Smooth muscle cell (in vitro differentiated cells): Measurements from ENCODE around the gene POU6F1. TPM values are rescaled to one million over a fixed set of nuclear protein-coding genes. Genes with fewer than 3 reads are reported as not detected.

Experiments
- DNase-seq: peaks from one replicate; lab custom pipeline; 2025; ENCODE audit not compliant: unreplicated experiment; lab: John Stamatoyannopoulos, UW
- H2AFZ ChIP-seq: fragments of 200-600 bp; sonication (generic); 2 replicates; pipeline ENCODE4 v1.6.0; 2016; ENCODE audit warnings: antibody characterized with exemption, low read depth, mild to moderate bottlenecking
- H3F3A ChIP-seq: fragments of 200-600 bp; sonication (generic); 2 replicates; pipeline ENCODE4 v1.6.0; 2017; ENCODE audit warnings: antibody characterized with exemption, low read depth
- H3K27ac ChIP-seq: fragments of 200-600 bp; sonication (generic); 2 replicates; pipeline ENCODE4 v1.5.1; 2016; ENCODE audit warnings: low read depth, mild to moderate bottlenecking
- H3K27me3 ChIP-seq: fragments of 200-600 bp; sonication (generic); 2 replicates; pipeline ENCODE4 v1.6.1; 2016; ENCODE audit warnings: low read depth, mild to moderate bottlenecking
- H3K36me3 ChIP-seq: fragments of 200-600 bp; sonication (generic); 2 replicates; pipeline ENCODE4 v1.5.1; 2016; ENCODE audit warnings: low read depth
- H3K4me1 ChIP-seq: fragments of 200-600 bp; sonication (generic); 2 replicates; pipeline ENCODE4 v1.5.1; 2016; ENCODE audit warnings: low read depth
- H3K4me2 ChIP-seq: fragments of 200-600 bp; sonication (generic); 2 replicates; pipeline ENCODE4 v1.6.0; 2016; ENCODE audit warnings: mild to moderate bottlenecking
- H3K4me3 ChIP-seq: fragments of 200-600 bp; sonication (generic); 2 replicates; pipeline ENCODE4 v1.5.1; 2016; ENCODE audit warnings: mild to moderate bottlenecking
- H3K79me2 ChIP-seq: fragments of 200-600 bp; sonication (generic); 2 replicates; pipeline ENCODE4 v1.6.0; 2016; ENCODE audit warnings: low read depth, mild to moderate bottlenecking
- H3K9ac ChIP-seq: fragments of 200-600 bp; sonication (generic); 2 replicates; pipeline ENCODE4 v1.6.0; 2016; ENCODE audit warnings: low read depth
- H3K9me3 ChIP-seq: fragments of 200-600 bp; sonication (generic); replicated peaks from 2 replicates; pipeline ENCODE4 v1.5.1; 2016; ENCODE audit warnings: low read depth
- H4K20me1 ChIP-seq: fragments of 200-600 bp; sonication (generic); 2 replicates; pipeline ENCODE4 v1.6.0; 2016; ENCODE audit warnings: low read depth
- CTCF ChIP-seq: fragments of 200-600 bp; sonication (generic); IDR thresholded peaks from 2 replicates; pipeline ENCODE4 v1.5.1; 2017; ENCODE audit warnings: borderline replicate concordance, mild to moderate bottlenecking, antibody characterized with exemption; ENCODE audit not compliant: insufficient read depth, poor library complexity, severe bottlenecking
- WGBS: methylation state at CpG from one replicate; pipeline ENCODE4 v1.1.7; 2016; ENCODE audit warnings: low lambda C conversion rate; 5-methylcytosine and 5-hydroxymethylcytosine counted together
- polyA plus RNA-seq: library from polyadenylated mRNA; unstranded; fragments of >200 nt; fragmentation: Nextera tagmentation; extraction: Ambion mirVana; gene quantifications from 2 replicates; pipeline ENCODE4 v1.2.1, GENCODE V29; 2016
- small RNA-seq: library from RNA; depleted of rRNA; stranded (forward); fragments of <200 nt; gene quantifications from one replicate; pipeline ENCODE3, GENCODE V24; 2014
- total RNA-seq: library from RNA; depleted of rRNA; stranded (reverse); fragments of >200 nt; gene quantifications from 2 replicates; pipeline ENCODE4 v1.2.3, GENCODE V29; 2014

The POU6F1 gene
- total and polyA plus RNA-seq, 2 experiments from 2014 or later, result 4.6 to 7.9 TPM

GRCh38 chr12:51150777-51151176 is 67.1 kb downstream of the POU6F1 start:
- no peak overlapping the region for H3K4me2 ChIP-seq
- 78% methylated on average over 3 of the region's 3 CpGs for WGBS

GRCh38 chr12:51147309-51147708 is 70.6 kb downstream of the POU6F1 start:
- H3K4me2 ChIP-seq, result no peak overlapping the region
- no peak overlapping the region for H2AFZ ChIP-seq
- peaks cover 56% of the 10 kb centered on the region for H3K79me2 ChIP-seq
- DNase-seq, result no peak
- H3K27ac ChIP-seq, result no peak overlapping the region
- H3F3A ChIP-seq, result no peaks in the 10 kb centered on the region
- H4K20me1 ChIP-seq, result peaks cover 64% of the 10 kb centered on the region
- TF ChIP-seq CTCF, result no peak
- no peaks in the 10 kb centered on the region for H3K27me3 ChIP-seq
- H3K36me3 ChIP-seq, result no peaks in the 10 kb centered on the region
- H3K9ac ChIP-seq, result no peak overlapping the region
- no peaks in the 10 kb centered on the region for H3K9me3 ChIP-seq
- no peaks in the 10 kb centered on the region for H3K4me1 ChIP-seq
- 91% methylated on average over 1 of the region's 1 CpG for WGBS
- no peak overlapping the region for H3K4me3 ChIP-seq

More at GRCh38 chr12:51150777-51151176, 67.1 kb downstream of the POU6F1 start:
- DNase-seq, result no peak
- Histone ChIP-seq H3K4me3 (no peak overlapping the region), H3K79me2 (peaks cover 38% of the 10 kb centered on the region), H3K9me3 (no peaks in the 10 kb centered on the region), H4K20me1 (peaks cover 69% of the 10 kb centered on the region), H3K27ac (no peak overlapping the region), H3K9ac (no peak overlapping the region), H3K27me3 (no peaks in the 10 kb centered on the region), H2AFZ (no peak overlapping the region), H3K36me3 (no peaks in the 10 kb centered on the region), H3K4me1 (no peaks in the 10 kb centered on the region), H3F3A (no peaks in the 10 kb centered on the region)
- no peak for TF ChIP-seq CTCF

GRCh38 chr12:51139292-51139844 is 78.5 kb downstream of the POU6F1 start:
- Histone ChIP-seq H3K9me3 (no peaks in the 10 kb centered on the region), H3K27ac (no peak overlapping the region), H3K36me3 (no peaks in the 10 kb centered on the region), H3F3A (no peaks in the 10 kb centered on the region), H3K4me1 (no peaks in the 10 kb centered on the region), H3K4me3 (no peak overlapping the region), H3K4me2 (no peak overlapping the region), H3K79me2 (peaks cover 33% of the 10 kb centered on the region), H3K9ac (no peak overlapping the region), H2AFZ (no peak overlapping the region), H3K27me3 (no peaks in the 10 kb centered on the region), H4K20me1 (peaks cover 30% of the 10 kb centered on the region)
- 95% methylated on average over 3 of the region's 3 CpGs for WGBS
- DNase-seq, result no peak
- no peak for TF ChIP-seq CTCF

Small RNA genes within 50 kb of the gene (small RNA-seq; reads per million reads assigned to genes)
- gene RF00019 (not detected), gene RNU6-199P (not detected)

Other genes with a start within 250 kb of the POU6F1 start
- 31.3 and 52.9 TPM in 2 replicates for gene SLC11A2, start 191.7 kb downstream of the POU6F1 start, total RNA-seq
- gene SLC11A2, start 191.7 kb downstream of the POU6F1 start, polyA plus RNA-seq, result 22.9 and 26.5 TPM in 2 replicates
- gene LETMD1, start 169.7 kb downstream of the POU6F1 start, total RNA-seq, result 32.9 and 45.4 TPM in 2 replicates
- gene LETMD1, start 169.7 kb downstream of the POU6F1 start, polyA plus RNA-seq, result 8.9 and 10.8 TPM in 2 replicates
- gene CSRNP2, start 134.5 kb downstream of the POU6F1 start, total RNA-seq, result 33.8 and 37.2 TPM in 2 replicates
- gene CSRNP2, start 134.5 kb downstream of the POU6F1 start, polyA plus RNA-seq, result 26.3 and 27.2 TPM in 2 replicates
- gene TFCP2, start 44.9 kb downstream of the POU6F1 start, total RNA-seq, result 12.4 and 13.4 TPM in 2 replicates
- 8.8 and 16.2 TPM in 2 replicates for gene TFCP2, start 44.9 kb downstream of the POU6F1 start, polyA plus RNA-seq
- gene DAZAP2, start 20.8 kb upstream of the POU6F1 start, total RNA-seq, result 166 and 202 TPM in 2 replicates
- gene DAZAP2, start 20.8 kb upstream of the POU6F1 start, polyA plus RNA-seq, result 208 and 216 TPM in 2 replicates
- gene SMAGP, start 52.4 kb upstream of the POU6F1 start, total RNA-seq, result 9.0 and 11.7 TPM in 2 replicates
- gene SMAGP, start 52.4 kb upstream of the POU6F1 start, polyA plus RNA-seq, result 6.8 and 7.0 TPM in 2 replicates
- gene BIN2, start 106.1 kb upstream of the POU6F1 start, total RNA-seq, result not detected in 2 replicates
- not detected in 2 replicates for gene BIN2, start 106.1 kb upstream of the POU6F1 start, polyA plus RNA-seq
- gene CELA1, start 128.6 kb upstream of the POU6F1 start, total RNA-seq, result not detected in 2 replicates
- gene CELA1, start 128.6 kb upstream of the POU6F1 start, polyA plus RNA-seq, result not detected in 2 replicates
- 38.5 and 55.6 TPM in 2 replicates for gene GALNT6, start 173.3 kb upstream of the POU6F1 start, total RNA-seq
- 7.8 and 31.2 TPM in 2 replicates for gene GALNT6, start 173.3 kb upstream of the POU6F1 start, polyA plus RNA-seq
- gene SLC4A8, start 206.8 kb upstream of the POU6F1 start, total RNA-seq, result 2.2 and 5.2 TPM in 2 replicates
- gene SLC4A8, start 206.8 kb upstream of the POU6F1 start, polyA plus RNA-seq, result 1.00 and 1.3 TPM in 2 replicates